Measurements from ENCODE around the gene GNAL. TPM values are rescaled to one million over a fixed set of nuclear protein-coding genes. Genes with fewer than 3 reads are reported as not detected.

The GNAL gene
- total and polyA plus RNA-seq, 2 of the 4 experiments (the other 2 are of a cell fraction) = 0.15 to 0.36 TPM

DNA sequence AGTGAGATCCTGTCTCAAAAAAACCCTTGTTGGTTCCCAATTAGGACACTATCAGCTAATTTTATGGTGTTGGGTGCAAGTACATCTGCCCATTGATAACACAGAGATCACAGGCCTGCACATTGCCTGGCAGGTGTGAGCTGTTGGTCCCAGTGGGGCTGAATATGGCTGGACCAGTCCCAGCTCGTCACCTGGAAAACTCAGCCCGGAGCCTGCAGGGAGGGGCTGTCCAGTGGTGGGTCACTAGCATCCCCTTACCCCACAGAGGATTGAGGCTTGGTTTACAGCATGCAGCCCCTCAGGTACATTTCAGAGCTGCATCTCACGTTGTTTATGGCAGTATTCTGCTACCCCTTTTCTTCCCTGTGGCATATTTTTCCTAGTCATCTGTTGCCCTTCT lies 121.3 kb downstream of the GNAL start:
- no TSS peak for BruUV-seq (replicated peaks)
- ATAC-seq (ENCODE audit: low read depth) (no peak), DNase-seq (no peak)
- intact Hi-C loops (cut with micrococcal nuclease) = no loop called here
- Histone ChIP-seq H3K79me1 (ENCODE audit: low read depth in 1 of 2, low read length in 2 of 2) (no peaks in the 10 kb centered on the region), H2BK5ac (ENCODE audit: low read depth, low read length, poor library complexity, severe bottlenecking) (no peak overlapping the region), H3K4me1 (ENCODE audit: control insufficient read depth, insufficient read depth, low read length) (peaks cover 12% of the 10 kb centered on the region), H3K18ac (ENCODE audit: low read depth, low read length) (no peak overlapping the region), H3K9me3 (ENCODE audit: control insufficient read depth, insufficient read depth, low read length) (no peaks in the 10 kb centered on the region), H3K23ac (ENCODE audit: low read depth, low read length) (no peak overlapping the region), H3K36me3 (ENCODE audit: control insufficient read depth, insufficient read depth, low read length) (no peaks in the 10 kb centered on the region), H3K27me3 (ENCODE audit: control insufficient read depth, insufficient read depth, low read length) (peaks cover 2% of the 10 kb centered on the region), H2BK120ac (ENCODE audit: low read depth, low read length) (no peak overlapping the region), H3K4ac (ENCODE audit: low read depth, low read length) (no peak overlapping the region), H3K9ac (ENCODE audit: low read depth, low read length) (no peak overlapping the region), H3K14ac (replicated peaks; ENCODE audit: low read depth, low read length) (no peak overlapping the region), H4K8ac (ENCODE audit: low read depth in 2 of 2, low read length in 2 of 2) (no peak overlapping the region), H2AFZ (replicated peaks; ENCODE audit: low read length, poor library complexity) (no peak overlapping the region), H2BK20ac (ENCODE audit: low read depth, low read length) (no peak overlapping the region), H4K20me1 (ENCODE audit: insufficient read depth, low read length) (no peaks in the 10 kb centered on the region), H3K4me3 (ENCODE audit: insufficient read depth, low read depth, low read length) (no peak overlapping the region), H3K27ac (ENCODE audit: insufficient read depth, low read length) (no peak overlapping the region), H3K9me1 (ENCODE audit: insufficient read depth, low read length) (peaks cover 14% of the 10 kb centered on the region), H3K4me2 (ENCODE audit: low read depth, low read length) (no peak overlapping the region), H2BK15ac (ENCODE audit: low read depth, low read length) (no peak overlapping the region), H4K91ac (ENCODE audit: insufficient read depth, low read depth, low read length) (no peak overlapping the region), H2AK5ac (ENCODE audit: low read depth, low read length) (no peak overlapping the region), H4K5ac (ENCODE audit: low read depth, low read length) (no peak overlapping the region), H2AK9ac (replicated peaks; ENCODE audit: low read depth, low read length, poor library complexity) (no peak overlapping the region), H3K56ac (ENCODE audit: extremely low read depth, insufficient read depth, low read length) (no peak overlapping the region)
- POLR2A ChIA-PET (ENCODE audit: unreplicated experiment) = no interaction called here
- TF ChIP-seq RAD21 (IDR thresholded peaks at IDR 0.05; ENCODE audit: low read length) = no peak
- TF ChIP-seq, protein P1, sequence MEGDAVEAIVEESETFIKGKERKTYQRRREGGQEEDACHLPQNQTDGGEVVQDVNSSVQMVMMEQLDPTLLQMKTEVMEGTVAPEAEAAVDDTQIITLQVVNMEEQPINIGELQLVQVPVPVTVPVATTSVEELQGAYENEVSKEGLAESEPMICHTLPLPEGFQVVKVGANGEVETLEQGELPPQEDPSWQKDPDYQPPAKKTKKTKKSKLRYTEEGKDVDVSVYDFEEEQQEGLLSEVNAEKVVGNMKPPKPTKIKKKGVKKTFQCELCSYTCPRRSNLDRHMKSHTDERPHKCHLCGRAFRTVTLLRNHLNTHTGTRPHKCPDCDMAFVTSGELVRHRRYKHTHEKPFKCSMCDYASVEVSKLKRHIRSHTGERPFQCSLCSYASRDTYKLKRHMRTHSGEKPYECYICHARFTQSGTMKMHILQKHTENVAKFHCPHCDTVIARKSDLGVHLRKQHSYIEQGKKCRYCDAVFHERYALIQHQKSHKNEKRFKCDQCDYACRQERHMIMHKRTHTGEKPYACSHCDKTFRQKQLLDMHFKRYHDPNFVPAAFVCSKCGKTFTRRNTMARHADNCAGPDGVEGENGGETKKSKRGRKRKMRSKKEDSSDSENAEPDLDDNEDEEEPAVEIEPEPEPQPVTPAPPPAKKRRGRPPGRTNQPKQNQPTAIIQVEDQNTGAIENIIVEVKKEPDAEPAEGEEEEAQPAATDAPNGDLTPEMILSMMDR (conservative IDR thresholded peaks at IDR 0.05; ENCODE audit: low read depth, low read length) = no peak
- no peak for TF ChIP-seq CEBPB (IDR thresholded peaks at IDR 0.05; ENCODE audit: low read depth, low read length)
- CTCF ChIA-PET = no interaction called here
- dilution Hi-C loops (cut with HindIII; ENCODE audit: low sequenced_read_pairs, unreplicated experiment) = no loop called here
- WGBS, 2 experiments (ENCODE audit: extremely low coverage in 2 of 2, insufficient read length in 1 of 2) = 63% methylated on average over 3 of the region's 3 CpGs; no CpG with 5 or more reads in 1 of the 2 experiments
- in situ Hi-C loops (cut with MboI; ENCODE audit: low sequenced_read_pairs) = no loop called here
